NB4 (cell line): ENCODE results near the gene CA10.

Experiments
- DNase-seq: peaks from one replicate; pipeline ENCODE4 v3.0.0; 2010; ENCODE audit warnings: low read depth
- H3K4me3 ChIP-seq: one replicate; pipeline ENCODE4 v1.5.1; 2011; ENCODE audit warnings: mild to moderate bottlenecking, low read depth, low read length, moderate library complexity
- MAX ChIP-seq: IDR thresholded peaks from 2 replicates; pipeline ENCODE4 v1.6.1; 2011; ENCODE audit warnings: low read depth, low read length
- MYC ChIP-seq: IDR thresholded peaks from 2 replicates; pipeline ENCODE4 v1.6.1; 2011; ENCODE audit warnings: low read depth, low read length
- POLR2A ChIP-seq: IDR thresholded peaks from 2 replicates; pipeline ENCODE4 v1.6.1; 2011; ENCODE audit warnings: mild to moderate bottlenecking; ENCODE audit not compliant: insufficient read length; ENCODE audit errors: extremely low read depth
- TF ChIP-seq, protein P1 (sequence below): IDR thresholded peaks from one replicate; pipeline ENCODE4 v1.5.1; 2012; ENCODE audit warnings: low read depth, low read length

Gene CA10

GRCh38 chr17:51908841-51909537, 249.5 kb downstream of the CA10 start:
- no peak overlapping the region for H3K4me3 ChIP-seq
- no peak for DNase-seq
- no peak for TF ChIP-seq POLR2A

GRCh38 chr17:51907041-51907440, 251.5 kb downstream of the CA10 start:
- DNase-seq: no peak

DNA sequence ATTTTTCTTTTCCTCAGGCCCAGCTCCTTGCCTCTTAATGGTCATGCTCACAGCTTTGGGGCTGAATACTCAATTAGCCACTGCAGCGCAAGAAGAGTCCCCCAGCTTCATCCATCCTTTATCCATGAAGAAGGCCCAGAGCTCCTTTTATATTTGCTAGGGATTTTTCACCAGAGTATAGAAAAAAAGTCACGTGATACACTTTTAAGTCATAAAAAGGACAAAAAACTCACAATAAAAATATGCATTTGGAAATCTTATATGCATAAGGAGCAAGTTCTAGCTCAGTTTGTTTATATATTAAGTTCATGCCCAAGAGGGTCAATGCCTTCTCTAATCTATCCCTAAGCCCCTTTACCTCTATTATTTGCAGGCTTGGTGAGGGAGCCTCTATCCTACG, 254.1 kb downstream of the CA10 start:
- DNase-seq: no peak
- no peak for TF ChIP-seq MYC
- TF ChIP-seq POLR2A: no peak
- TF ChIP-seq MAX: no peak
- TF ChIP-seq, protein P1, sequence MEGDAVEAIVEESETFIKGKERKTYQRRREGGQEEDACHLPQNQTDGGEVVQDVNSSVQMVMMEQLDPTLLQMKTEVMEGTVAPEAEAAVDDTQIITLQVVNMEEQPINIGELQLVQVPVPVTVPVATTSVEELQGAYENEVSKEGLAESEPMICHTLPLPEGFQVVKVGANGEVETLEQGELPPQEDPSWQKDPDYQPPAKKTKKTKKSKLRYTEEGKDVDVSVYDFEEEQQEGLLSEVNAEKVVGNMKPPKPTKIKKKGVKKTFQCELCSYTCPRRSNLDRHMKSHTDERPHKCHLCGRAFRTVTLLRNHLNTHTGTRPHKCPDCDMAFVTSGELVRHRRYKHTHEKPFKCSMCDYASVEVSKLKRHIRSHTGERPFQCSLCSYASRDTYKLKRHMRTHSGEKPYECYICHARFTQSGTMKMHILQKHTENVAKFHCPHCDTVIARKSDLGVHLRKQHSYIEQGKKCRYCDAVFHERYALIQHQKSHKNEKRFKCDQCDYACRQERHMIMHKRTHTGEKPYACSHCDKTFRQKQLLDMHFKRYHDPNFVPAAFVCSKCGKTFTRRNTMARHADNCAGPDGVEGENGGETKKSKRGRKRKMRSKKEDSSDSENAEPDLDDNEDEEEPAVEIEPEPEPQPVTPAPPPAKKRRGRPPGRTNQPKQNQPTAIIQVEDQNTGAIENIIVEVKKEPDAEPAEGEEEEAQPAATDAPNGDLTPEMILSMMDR: no peak
- H3K4me3 ChIP-seq: no peak overlapping the region

More at GRCh38 chr17:51907041-51907440, 251.5 kb downstream of the CA10 start:
- H3K4me3 ChIP-seq: no peak overlapping the region
- TF ChIP-seq POLR2A (no peak), MAX (no peak), MYC (no peak)
- TF ChIP-seq, protein P1: no peak

DNA sequence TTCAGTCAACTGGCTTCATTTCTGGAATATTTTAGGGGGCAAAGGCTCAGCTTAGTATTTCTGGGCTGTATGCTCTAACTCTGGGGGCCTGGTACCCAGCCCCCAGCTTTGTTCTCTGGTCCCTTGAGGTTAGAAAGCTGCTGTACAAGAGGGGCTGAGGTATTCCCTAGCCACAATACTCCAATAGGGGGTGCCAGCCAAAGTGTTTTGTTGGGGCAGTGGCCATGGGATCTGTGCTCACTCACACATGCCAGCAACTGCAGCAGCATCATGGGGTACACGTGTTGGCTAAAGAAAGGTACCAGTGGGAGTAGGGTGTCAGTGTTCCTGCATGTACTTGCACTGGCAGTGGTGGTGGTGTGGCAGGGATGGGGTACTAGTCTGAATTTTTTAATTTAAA, 257.3 kb downstream of the CA10 start:
- no peak for TF ChIP-seq POLR2A
- TF ChIP-seq, protein P1: no peak
- no peak for TF ChIP-seq MYC
- no peak for TF ChIP-seq MAX
- H3K4me3 ChIP-seq: no peak overlapping the region
- DNase-seq: no peak

DNA sequence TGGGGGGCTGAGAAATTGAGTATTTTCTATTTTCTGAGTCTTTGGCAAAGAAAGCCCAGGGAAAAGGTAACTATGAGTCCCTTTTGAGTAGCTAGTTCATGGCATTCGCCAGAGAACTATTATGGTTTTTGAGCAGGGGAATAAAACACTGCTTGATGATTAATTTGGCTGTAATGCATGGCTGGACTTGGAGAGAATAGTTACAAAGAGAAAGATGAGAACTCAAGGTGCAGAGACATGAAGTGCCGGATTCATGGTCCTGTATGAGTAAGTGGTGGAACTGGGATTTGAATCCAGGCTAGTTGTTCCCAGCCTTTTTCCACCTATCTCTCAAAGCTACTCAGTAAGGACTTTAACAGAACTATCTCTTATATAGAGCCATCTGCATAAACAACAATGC, 266.6 kb downstream of the CA10 start:
- DNase-seq: no peak
- H3K4me3 ChIP-seq: no peak overlapping the region
- TF ChIP-seq MAX (no peak), MYC (no peak), POLR2A (no peak)
- TF ChIP-seq, protein P1: no peak

- no peak for DNase-seq
- no peak overlapping the region for H3K4me3 ChIP-seq
- no peak for TF ChIP-seq POLR2A
- no peak for TF ChIP-seq MYC
- TF ChIP-seq MAX: no peak
- TF ChIP-seq, protein P1: no peak
These were observed 267.8 kb downstream of the CA10 start for GRCh38 chr17:51890710-51891109.
